Gastroesophageal sphincter (tissue), 3 donors: Measurements from ENCODE around the gene OIT3.

Source experiments
- EP300 ChIP-seq: sonication (generic); formaldehyde crosslinking; IDR thresholded peaks from one replicate; pipeline ENCODE4 v1.6.1; 2017; ENCODE audit warnings: antibody characterized with exemption, mild to moderate bottlenecking
- POLR2A ChIP-seq, 2 donors: fragments of 450-650 bp; IDR thresholded peaks; one replicate each; pipeline ENCODE4 v1.6.1; 2017; ENCODE audit warnings: antibody characterized with exemption in 2 of 2, mild to moderate bottlenecking in 2 of 2, moderate library complexity in 1 of 2
- TF ChIP-seq, protein P1 (sequence below), 4 experiments: fragments of 200-600 bp in 2 of 4; fragments of 450-650 bp in 2 of 4; sonication (generic) in 1 of 4; IDR thresholded peaks; one replicate each; pipeline ENCODE4 v1.5.1; 2017 to 2019; ENCODE audit warnings: antibody characterized with exemption in 4 of 4, mild to moderate bottlenecking in 2 of 4, moderate library complexity in 2 of 4

DNA sequence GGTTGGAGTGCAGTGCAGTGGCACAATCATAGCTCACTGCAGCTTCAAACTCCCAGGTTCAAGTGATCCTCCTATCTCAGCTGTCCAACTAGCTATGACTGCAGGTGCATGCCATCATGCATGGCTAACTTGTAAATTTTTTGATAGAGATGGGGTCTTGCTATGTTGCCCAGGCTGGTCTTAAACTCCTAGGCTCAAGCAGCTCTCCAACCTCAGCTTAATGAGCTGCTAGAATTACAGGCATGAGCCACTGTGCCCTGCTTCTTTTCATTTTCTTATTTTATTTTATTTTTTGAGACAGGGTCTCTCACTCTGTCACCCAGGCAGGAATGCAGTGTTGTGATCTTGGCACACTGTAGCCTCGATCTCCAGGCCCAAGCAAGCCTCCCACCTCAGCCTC is 53.4 kb downstream of the OIT3 start:
- TF ChIP-seq EP300 (no peak), POLR2A (IDR thresholded peaks at IDR 0.05) (no peak)
- TF ChIP-seq, protein P1, sequence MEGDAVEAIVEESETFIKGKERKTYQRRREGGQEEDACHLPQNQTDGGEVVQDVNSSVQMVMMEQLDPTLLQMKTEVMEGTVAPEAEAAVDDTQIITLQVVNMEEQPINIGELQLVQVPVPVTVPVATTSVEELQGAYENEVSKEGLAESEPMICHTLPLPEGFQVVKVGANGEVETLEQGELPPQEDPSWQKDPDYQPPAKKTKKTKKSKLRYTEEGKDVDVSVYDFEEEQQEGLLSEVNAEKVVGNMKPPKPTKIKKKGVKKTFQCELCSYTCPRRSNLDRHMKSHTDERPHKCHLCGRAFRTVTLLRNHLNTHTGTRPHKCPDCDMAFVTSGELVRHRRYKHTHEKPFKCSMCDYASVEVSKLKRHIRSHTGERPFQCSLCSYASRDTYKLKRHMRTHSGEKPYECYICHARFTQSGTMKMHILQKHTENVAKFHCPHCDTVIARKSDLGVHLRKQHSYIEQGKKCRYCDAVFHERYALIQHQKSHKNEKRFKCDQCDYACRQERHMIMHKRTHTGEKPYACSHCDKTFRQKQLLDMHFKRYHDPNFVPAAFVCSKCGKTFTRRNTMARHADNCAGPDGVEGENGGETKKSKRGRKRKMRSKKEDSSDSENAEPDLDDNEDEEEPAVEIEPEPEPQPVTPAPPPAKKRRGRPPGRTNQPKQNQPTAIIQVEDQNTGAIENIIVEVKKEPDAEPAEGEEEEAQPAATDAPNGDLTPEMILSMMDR (IDR thresholded peaks at IDR 0.05): no peak
